ENCODE measurements around the gene TMEM131L.
A peak's percentile ranks its signal among the peaks of the same experiment; 100 is the strongest.
"Not testable (repeated sequence)": the region's sequence is repeated elsewhere in the genome, so short reads cannot be mapped to it uniquely, and the experiment has no call there.

The TMEM131L gene

DNA sequence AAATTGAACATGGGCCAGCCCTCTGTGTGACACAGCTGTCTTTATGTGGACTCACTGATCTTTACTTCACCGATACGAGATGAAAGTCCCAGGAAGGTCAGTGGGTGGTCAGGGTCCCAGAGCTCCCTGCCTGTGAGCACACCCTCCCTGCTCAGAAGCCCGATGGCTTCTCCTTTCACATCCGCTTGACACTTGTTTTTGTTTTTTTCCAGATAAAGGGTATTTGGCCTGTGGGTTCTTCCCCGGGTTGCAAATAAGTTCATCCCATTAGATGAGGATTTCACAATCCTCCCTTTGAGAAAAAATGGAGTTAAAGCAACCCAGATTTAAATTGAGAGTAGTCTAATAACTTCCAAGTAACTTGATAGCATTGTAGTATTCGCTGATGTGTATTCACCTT is 169.7 kb downstream of the TMEM131L start:
- no peak for DNase-seq

DNA sequence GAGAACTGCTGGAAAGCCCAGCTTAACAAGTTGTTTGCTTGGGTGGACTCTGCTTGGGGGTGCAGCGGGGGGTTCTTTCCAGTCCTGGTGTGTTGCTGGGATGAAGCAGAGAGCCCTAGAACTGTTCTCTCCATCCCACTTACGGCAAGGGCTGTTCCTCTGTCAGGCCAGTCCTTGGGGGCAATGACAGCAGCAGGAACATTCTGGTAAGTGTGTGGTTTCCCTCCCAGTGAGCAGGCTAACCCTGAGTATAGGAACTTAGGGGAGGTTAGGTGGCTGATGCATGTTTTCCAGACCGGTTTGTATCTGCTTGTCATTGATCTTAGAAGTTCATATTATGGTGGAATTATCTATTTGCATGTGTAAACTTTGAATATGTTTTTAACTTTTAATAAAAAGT is 171.0 kb downstream of the TMEM131L start:
- DNase-seq, result no peak

GRCh38 chr4:153638011-153638410 is 171.9 kb downstream of the TMEM131L start:
- DNase-seq, result no peak

- DNase-seq, result no peak
Observed at GRCh38 chr4:153638999-153639398, 172.8 kb downstream of the TMEM131L start.

- no peak for DNase-seq
Observed at GRCh38 chr4:153639833-153640802, 174.0 kb downstream of the TMEM131L start.

DNA sequence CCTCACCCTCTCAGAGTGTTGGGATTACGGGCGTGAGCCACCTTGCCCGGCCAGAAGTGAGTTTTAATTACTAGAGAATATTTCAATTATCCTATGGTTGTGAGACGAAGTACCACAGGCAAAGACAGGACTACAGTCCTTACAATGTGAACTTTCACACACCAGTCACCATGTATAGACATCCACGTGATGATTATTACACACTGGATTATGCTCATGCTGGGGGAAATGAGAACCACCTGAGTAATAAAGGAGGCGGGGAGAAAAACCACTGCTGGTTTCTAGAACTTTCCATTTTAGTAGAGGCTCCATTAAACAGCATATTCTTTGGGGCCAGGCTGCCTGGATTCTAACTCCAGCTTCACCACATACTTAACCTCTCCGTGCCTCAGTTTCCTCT is 175.4 kb downstream of the TMEM131L start:
- no peak for DNase-seq

GRCh38 chr4:153643406-153644383 is 177.5 kb downstream of the TMEM131L start:
- DNase-seq, result no peak

- DNase-seq, result no peak
Observed at GRCh38 chr4:153645183-153645582, 179.0 kb downstream of the TMEM131L start.

DNA sequence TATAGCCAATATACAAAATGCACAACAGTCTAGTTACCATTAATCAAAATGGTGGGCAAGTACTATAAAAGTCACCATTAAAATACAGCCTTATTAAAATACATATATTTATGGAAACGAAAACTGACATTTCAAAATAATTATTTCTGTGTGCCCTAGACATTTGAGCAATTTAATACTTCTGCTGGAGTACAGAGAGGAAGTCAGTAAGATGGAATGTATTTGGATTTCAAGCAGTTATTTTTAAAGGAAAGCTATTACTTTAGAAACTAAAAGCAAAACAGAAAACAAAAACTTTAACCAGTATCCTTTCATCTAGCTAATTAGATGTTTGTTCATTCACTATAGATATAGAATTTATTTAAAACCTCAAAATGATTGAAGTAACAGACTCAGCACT is 180.1 kb downstream of the TMEM131L start:
- no peak for DNase-seq

DNA sequence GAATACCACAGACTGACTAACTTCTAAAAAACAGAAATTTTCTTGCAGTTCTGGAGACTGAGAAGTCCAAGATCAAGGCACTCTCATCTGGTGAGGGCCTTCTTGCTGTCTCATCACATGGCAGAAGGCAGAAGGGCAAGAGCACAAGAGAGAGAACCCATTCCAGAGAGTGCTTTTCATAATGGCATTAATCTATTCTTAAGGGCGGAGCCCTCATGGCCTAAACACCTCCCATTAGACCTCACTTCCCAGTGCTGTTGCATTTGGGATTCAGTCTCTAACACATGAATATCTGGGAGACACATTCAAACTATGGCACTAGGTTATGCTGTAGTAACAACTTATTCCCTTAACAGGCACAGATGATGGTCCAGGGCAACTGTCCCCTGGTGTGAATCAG is 180.8 kb downstream of the TMEM131L start:
- DNase-seq, result no peak

GRCh38 chr4:153647975-153648374 is 181.8 kb downstream of the TMEM131L start:
- no peak for DNase-seq

DNA sequence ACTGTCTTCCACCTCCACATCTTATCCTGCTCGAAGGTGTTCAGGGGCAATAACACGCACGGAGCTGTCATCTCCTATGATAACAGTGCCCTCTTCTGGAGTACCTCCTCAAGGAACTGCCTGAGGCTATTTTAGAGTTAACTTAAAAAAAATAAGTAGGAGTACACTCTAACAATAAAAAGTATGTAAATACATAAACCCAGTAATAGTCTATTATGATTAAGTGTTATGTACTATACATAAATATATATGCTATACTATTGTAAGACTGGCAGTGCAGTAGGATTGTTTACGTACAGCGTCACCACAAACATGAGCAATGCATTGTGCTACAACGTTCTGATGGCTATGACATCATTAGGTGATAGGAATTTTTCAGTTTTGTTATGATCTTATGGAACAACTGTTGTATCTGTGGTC is 183.4 kb downstream of the TMEM131L start:
- DNase-seq, result no peak

DNA sequence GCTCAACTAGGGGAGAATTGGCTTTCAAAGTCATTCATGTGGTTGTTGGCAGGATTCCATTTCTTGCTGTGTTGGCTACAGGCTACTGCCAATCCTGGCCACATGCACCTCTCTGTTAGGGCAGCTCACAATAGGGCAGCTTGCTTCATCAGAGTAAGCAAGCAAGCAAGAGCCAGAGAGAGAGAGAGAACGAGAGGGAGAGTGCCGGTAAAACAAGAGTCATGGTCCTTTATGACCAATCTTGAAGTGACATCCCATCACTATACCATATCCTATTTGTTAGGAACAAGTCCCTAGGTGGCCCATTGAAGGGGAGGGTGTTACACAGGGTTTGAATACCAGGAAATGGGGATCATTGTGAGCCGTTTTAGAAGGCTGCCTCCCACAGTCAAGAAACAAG is 185.0 kb downstream of the TMEM131L start:
- DNase-seq, result no peak

DNA sequence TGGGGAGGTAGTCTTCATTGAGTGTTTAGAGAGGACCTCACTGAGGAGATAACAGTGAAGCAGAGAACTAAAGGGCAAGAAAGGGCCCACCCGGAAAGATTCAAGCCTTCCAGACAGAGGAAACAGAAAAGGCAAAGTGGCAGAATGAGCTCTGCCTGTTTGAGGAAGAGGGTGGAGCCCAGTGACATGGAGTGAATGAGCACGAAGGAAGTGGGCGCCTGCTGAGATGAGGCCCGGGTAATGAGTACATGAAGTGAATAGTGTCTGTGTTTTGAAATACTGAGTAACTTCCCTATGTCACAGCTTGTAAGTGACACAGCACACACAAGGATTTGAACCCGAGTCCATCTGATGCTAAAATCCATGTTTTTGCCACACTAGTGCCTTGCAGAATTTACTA is 185.4 kb downstream of the TMEM131L start:
- peak; percentile 36 for DNase-seq

DNA sequence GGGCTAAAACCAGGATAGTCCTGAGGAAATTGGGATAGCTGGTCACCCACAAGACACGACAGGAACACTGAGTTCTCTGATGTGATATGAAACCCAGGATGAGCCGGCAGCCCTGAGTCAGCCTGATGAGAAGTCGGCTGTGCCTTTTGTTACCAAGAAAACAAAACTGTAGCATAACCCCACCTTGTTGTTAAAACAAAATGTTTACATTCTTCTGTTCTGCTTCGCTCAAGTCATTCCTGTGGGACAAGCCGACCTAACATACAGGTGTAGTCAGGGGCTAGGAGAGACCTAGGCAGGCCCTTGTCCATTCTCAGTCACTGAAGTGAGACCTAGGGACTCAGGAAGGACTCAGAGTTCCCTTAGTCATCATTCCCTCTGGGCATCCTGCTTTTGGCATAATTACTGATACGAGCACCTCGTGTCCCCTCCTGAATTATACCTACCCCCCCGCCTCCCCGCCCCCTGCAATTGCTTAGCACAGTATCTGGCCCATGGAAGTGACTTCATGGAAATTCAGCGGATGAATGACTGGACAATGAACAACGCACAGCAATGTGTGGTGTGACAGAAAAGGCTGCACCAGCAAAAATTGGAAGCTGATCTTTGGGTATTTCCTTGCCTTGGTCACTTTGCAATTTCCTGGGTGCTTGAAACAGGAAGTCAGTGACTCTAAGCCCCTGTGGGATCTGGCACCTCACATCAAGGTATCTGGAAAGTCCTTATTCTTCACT is 186.1 kb downstream of the TMEM131L start:
- no peak for DNase-seq

GRCh38 chr4:153655002-153655541 is 188.9 kb downstream of the TMEM131L start:
- DNase-seq, result no peak

GRCh38 chr4:153655928-153656327 is 189.8 kb downstream of the TMEM131L start:
- DNase-seq, result no peak

- no peak for DNase-seq
Observed at GRCh38 chr4:153661215-153661822, 195.2 kb downstream of the TMEM131L start.

DNA sequence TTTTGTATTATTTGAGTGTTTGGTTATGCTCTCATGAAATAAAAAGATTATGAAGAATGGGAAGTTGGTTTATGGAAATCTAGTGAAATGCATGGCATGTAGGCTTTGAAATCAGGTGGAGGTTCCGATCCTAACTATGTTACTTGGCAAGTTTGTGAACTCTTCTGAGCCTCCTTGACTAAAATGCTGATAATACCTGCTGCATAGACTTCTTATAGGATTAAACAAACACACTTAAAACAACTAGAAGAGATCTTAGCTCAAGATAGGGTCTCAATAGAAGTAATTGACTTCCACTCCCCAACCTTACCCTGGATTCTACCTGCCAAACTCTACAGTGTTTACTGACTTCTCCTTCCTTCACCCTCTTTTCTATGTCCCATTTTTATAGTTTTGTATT is 195.7 kb downstream of the TMEM131L start:
- DNase-seq, result no peak

GRCh38 chr4:153663667-153664066 is 197.5 kb downstream of the TMEM131L start:
- DNase-seq, result no peak

- not testable (repeated sequence) for DNase-seq
Observed at GRCh38 chr4:153666505-153666904, 200.3 kb downstream of the TMEM131L start.

GRCh38 chr4:153668647-153669046 is 202.5 kb downstream of the TMEM131L start:
- no peak for DNase-seq

Measured in activated T-cell treated with anti-CD3 and anti-CD28 coated beads, Interleukin-2, amount 50 U/mL, for 1 hour (primary cell).